RWPE2 (cell line): ENCODE measurements around the gene SSC5D.

ENCODE experiments used
- ATAC-seq: fragments of 200-7000 bp; cut with Tn5 transposase; 3 replicates; pipeline ENCODE4 v1.9.1; 2021; ENCODE audit warnings: low read depth
- DNase-seq: peaks from one replicate; pipeline ENCODE4 v3.0.0-alpha.2; 2020; ENCODE audit warnings: low spot score
- H3K27ac ChIP-seq: fragments of 450-650 bp; 2 replicates; pipeline ENCODE4 v1.5.1; 2017; ENCODE audit warnings: mild to moderate bottlenecking; ENCODE audit not compliant: poor library complexity, severe bottlenecking
- H3K27me3 ChIP-seq: fragments of 250-450 bp; sonication (Bioruptor Pico); 2 replicates; pipeline ENCODE4 v1.5.1; 2021; ENCODE audit warnings: mild to moderate bottlenecking, moderate library complexity; ENCODE audit not compliant: insufficient read depth, poor library complexity, severe bottlenecking
- H3K36me3 ChIP-seq: fragments of 250-450 bp; sonication (Bioruptor Pico); 2 replicates; pipeline ENCODE4 v1.5.1; 2020; ENCODE audit warnings: low read depth, mild to moderate bottlenecking, moderate library complexity
- H3K4me1 ChIP-seq: fragments of 250-450 bp; sonication (Bioruptor Pico); 2 replicates; pipeline ENCODE4 v1.5.1; 2021; ENCODE audit warnings: mild to moderate bottlenecking, moderate library complexity; ENCODE audit not compliant: insufficient read depth, poor library complexity, severe bottlenecking
- H3K4me3 ChIP-seq: fragments of 250-450 bp; sonication (Bioruptor Pico); 2 replicates; pipeline ENCODE4 v1.5.1; 2021; ENCODE audit warnings: mild to moderate bottlenecking, moderate library complexity; ENCODE audit not compliant: severe bottlenecking
- H3K9me3 ChIP-seq: fragments of 250-450 bp; sonication (Bioruptor Pico); 2 replicates; pipeline ENCODE4 v1.5.1; 2021; ENCODE audit warnings: mild to moderate bottlenecking, moderate library complexity; ENCODE audit not compliant: severe bottlenecking
- TF ChIP-seq, protein P1 (sequence below): fragments of 450-650 bp; IDR thresholded peaks from one replicate; pipeline ENCODE4 v1.5.1; 2017; ENCODE audit warnings: mild to moderate bottlenecking, moderate library complexity; ENCODE audit not compliant: poor library complexity, severe bottlenecking

Gene SSC5D

GRCh38 chr19:55441692-55442321, 46.4 kb upstream of the SSC5D start:
- peaks cover 4% of the 10 kb centered on the region for H3K4me1 ChIP-seq
- no peak for DNase-seq
- TF ChIP-seq, protein P1, sequence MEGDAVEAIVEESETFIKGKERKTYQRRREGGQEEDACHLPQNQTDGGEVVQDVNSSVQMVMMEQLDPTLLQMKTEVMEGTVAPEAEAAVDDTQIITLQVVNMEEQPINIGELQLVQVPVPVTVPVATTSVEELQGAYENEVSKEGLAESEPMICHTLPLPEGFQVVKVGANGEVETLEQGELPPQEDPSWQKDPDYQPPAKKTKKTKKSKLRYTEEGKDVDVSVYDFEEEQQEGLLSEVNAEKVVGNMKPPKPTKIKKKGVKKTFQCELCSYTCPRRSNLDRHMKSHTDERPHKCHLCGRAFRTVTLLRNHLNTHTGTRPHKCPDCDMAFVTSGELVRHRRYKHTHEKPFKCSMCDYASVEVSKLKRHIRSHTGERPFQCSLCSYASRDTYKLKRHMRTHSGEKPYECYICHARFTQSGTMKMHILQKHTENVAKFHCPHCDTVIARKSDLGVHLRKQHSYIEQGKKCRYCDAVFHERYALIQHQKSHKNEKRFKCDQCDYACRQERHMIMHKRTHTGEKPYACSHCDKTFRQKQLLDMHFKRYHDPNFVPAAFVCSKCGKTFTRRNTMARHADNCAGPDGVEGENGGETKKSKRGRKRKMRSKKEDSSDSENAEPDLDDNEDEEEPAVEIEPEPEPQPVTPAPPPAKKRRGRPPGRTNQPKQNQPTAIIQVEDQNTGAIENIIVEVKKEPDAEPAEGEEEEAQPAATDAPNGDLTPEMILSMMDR, result no peak
- no peak for ATAC-seq
- no peaks in the 10 kb centered on the region for H3K36me3 ChIP-seq
- H3K27me3 ChIP-seq, result peaks cover 46% of the 10 kb centered on the region
- H3K9me3 ChIP-seq, result no peaks in the 10 kb centered on the region
- H3K4me3 ChIP-seq, result no peak overlapping the region
- no peak overlapping the region for H3K27ac ChIP-seq

GRCh38 chr19:55442372-55442961, 45.8 kb upstream of the SSC5D start:
- TF ChIP-seq, protein P1, result no peak
- DNase-seq, result no peak
- Histone ChIP-seq H3K4me1 (peaks cover 4% of the 10 kb centered on the region), H3K36me3 (no peaks in the 10 kb centered on the region), H3K4me3 (no peak overlapping the region), H3K27ac (no peak overlapping the region), H3K27me3 (peaks cover 46% of the 10 kb centered on the region), H3K9me3 (no peaks in the 10 kb centered on the region)
- ATAC-seq, result no peak

GRCh38 chr19:55443045-55443823, 45.0 kb upstream of the SSC5D start, which contains the start of gene SHISA7:
SHISA7 (minus strand) TSS chr19:55443300; CDS start chr19:55442863, 437 bp downstream.
- no peak for ATAC-seq
- Histone ChIP-seq H3K4me1 (peaks cover 4% of the 10 kb centered on the region), H3K27ac (no peak within 1 kb of the TSS), H3K4me3 (no peak within 1 kb of the TSS), H3K9me3 (no peaks in the 10 kb centered on the region), H3K27me3 (peaks cover 46% of the 10 kb centered on the region), H3K36me3 (no peaks in the 10 kb centered on the region)
- TF ChIP-seq, protein P1, result no peak
- no peak for DNase-seq

DNA sequence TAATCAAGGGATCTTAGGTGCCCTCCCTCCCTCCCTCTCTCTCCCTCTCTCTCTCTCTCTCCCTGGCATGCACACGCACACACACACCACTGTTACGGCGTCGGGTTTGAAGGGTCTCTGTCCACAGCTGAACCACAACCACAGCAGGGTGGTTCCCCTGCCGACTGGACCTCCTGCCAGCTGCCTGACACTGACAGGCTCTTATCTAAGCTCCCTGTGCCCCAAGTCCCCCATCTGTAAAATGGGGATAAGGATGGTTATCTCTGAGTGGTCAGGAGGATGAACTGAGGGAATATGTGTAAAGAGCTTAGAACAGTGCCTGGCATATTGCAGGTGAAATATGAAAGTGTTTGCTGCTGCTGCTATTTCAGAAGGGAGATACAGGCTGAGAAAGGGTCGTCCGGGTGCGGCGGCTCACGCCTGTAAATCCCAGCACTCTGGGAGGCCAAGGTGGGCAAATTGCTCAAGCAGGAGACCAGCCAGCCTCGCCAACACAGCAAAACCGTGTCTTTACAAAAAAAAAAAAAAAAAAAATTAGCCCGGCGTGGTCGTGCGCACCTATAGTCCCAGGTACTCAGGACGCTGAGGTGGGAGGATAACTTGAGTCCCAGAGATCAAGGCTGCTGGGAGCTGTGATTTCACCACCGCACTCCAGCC, 44.3 kb upstream of the SSC5D start:
- ATAC-seq (no peak), DNase-seq (no peak)
- Histone ChIP-seq H3K9me3 (no peaks in the 10 kb centered on the region), H3K4me1 (peaks cover 4% of the 10 kb centered on the region), H3K36me3 (no peaks in the 10 kb centered on the region), H3K27ac (no peak overlapping the region), H3K27me3 (peaks cover 46% of the 10 kb centered on the region), H3K4me3 (no peak overlapping the region)
- TF ChIP-seq, protein P1, result no peak
